Nephron (organoid): ENCODE measurements around the gene ADGRG6.

Experiments used
- H3K27ac Mint-ChIP-seq, 3 experiments: 2 replicates each; pipeline ENCODE4 v1.8.0; 2020; ENCODE audit warnings: mixed read lengths in 3 of 3, mild to moderate bottlenecking in 2 of 3, moderate library complexity in 1 of 3
- H3K27me3 Mint-ChIP-seq: 2 replicates; pipeline ENCODE4 v1.8.0; 2021; ENCODE audit warnings: low read depth, mild to moderate bottlenecking, moderate library complexity, mixed read lengths
- H3K36me3 Mint-ChIP-seq: 2 replicates; pipeline ENCODE4 v1.8.0; 2020; ENCODE audit warnings: low read depth, mixed read lengths
- H3K4me1 Mint-ChIP-seq: 2 replicates; pipeline ENCODE4 v1.8.0; 2020; ENCODE audit warnings: mixed read lengths
- H3K4me3 Mint-ChIP-seq, 3 experiments: 2 replicates each; pipeline ENCODE4 v1.8.0; 2020; ENCODE audit warnings: mild to moderate bottlenecking in 3 of 3, mixed read lengths in 3 of 3, moderate library complexity in 2 of 3
- H3K9me3 Mint-ChIP-seq: 2 replicates; pipeline ENCODE4 v1.8.0; 2020; ENCODE audit warnings: mixed read lengths
- TF ChIP-seq, protein P1 (sequence below), 3 experiments: fragments of 200-600 bp; sonication (generic); IDR thresholded peaks; one replicate each; pipeline ENCODE4 v1.5.0; 2021; ENCODE audit warnings: antibody characterized with exemption in 3 of 3; ENCODE audit not compliant: unreplicated experiment in 3 of 3

ADGRG6 gene

DNA sequence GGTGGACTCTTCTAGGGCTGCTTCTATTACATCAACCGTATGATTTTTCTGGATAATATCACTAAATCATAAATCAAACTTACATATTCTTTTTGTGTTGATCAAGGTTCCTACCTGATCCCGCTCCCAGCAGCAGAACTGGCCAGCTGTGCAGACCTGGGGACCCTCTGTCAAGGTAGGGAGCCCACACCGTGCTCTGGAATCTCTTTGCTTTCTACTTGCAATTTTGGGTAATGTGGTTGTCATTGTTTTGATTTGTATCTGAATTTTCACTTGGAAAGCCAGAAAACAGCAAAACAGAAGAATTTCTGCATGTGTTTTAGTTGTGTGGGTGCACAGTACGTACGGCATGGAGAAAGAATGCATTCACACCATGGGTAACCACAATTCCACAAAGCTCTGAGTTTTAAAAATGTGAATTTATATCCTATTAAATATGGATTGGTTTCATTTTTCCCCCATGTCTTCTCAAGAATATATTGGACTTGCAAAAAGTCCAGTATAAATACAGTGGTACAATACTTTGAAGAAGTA lies 80.1 kb downstream of the ADGRG6 start:
- no peaks in the 10 kb centered on the region for H3K36me3 Mint-ChIP-seq
- H3K4me3 Mint-ChIP-seq, result no peak overlapping the region
- H3K27me3 Mint-ChIP-seq, result no peaks in the 10 kb centered on the region
- H3K4me1 Mint-ChIP-seq, result peaks cover 37% of the 10 kb centered on the region
- TF ChIP-seq, protein P1, sequence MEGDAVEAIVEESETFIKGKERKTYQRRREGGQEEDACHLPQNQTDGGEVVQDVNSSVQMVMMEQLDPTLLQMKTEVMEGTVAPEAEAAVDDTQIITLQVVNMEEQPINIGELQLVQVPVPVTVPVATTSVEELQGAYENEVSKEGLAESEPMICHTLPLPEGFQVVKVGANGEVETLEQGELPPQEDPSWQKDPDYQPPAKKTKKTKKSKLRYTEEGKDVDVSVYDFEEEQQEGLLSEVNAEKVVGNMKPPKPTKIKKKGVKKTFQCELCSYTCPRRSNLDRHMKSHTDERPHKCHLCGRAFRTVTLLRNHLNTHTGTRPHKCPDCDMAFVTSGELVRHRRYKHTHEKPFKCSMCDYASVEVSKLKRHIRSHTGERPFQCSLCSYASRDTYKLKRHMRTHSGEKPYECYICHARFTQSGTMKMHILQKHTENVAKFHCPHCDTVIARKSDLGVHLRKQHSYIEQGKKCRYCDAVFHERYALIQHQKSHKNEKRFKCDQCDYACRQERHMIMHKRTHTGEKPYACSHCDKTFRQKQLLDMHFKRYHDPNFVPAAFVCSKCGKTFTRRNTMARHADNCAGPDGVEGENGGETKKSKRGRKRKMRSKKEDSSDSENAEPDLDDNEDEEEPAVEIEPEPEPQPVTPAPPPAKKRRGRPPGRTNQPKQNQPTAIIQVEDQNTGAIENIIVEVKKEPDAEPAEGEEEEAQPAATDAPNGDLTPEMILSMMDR (IDR thresholded peaks at IDR 0.05; ENCODE audit: unreplicated experiment in 3 of 3), result no peak
- no peaks in the 10 kb centered on the region for H3K9me3 Mint-ChIP-seq
- H3K27ac Mint-ChIP-seq, result peak overlapping the region in 1 of 3 experiments; percentile 39

DNA sequence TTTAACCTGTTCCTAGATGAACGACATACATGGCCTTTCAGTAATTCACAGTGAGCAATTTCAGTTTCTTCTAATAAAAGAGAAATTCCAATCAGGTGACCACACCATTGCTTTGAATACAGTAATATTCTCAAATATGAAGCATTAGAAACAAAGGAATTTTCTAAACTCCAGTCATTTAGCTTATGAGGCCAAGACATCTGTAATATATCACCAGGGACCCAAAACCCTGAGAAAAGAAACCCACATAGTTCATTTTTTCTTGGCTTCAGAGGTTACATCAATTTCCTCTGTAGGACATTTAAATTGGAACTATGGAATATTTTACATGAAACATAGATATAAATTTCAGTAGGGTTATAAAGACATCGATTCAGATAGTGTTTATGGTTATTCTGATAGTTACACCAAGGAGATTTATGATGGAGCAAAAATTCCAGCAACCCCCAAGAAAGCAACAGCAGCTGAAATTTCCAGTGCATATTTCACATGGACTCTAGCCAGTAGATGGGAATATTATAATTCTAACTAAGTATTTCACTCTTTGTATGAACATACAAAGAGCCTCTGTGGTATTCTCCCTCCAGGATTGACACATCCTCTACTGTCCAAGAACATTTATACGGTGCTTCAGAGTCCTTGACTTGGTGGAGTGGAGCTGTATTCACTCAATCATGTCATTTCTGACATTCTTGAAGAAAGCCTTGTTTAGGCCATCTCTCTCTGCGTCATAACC lies 82.9 kb downstream of the ADGRG6 start:
- no peaks in the 10 kb centered on the region for H3K9me3 Mint-ChIP-seq
- no peak overlapping the region for H3K4me3 Mint-ChIP-seq
- H3K27ac Mint-ChIP-seq, result peak overlapping the region; percentile 9 to 51 (median 40)
- TF ChIP-seq, protein P1 (IDR thresholded peaks at IDR 0.05; ENCODE audit: unreplicated experiment in 3 of 3), result no peak
- H3K4me1 Mint-ChIP-seq, result peaks cover 13% of the 10 kb centered on the region
- H3K36me3 Mint-ChIP-seq, result no peaks in the 10 kb centered on the region
- H3K27me3 Mint-ChIP-seq, result no peaks in the 10 kb centered on the region

GRCh38 chr6:142385352-142385751 lies 83.5 kb downstream of the ADGRG6 start:
- no peaks in the 10 kb centered on the region for H3K36me3 Mint-ChIP-seq
- H3K27me3 Mint-ChIP-seq, result no peaks in the 10 kb centered on the region
- H3K27ac Mint-ChIP-seq, result no peak overlapping the region
- H3K4me3 Mint-ChIP-seq, result no peak overlapping the region
- no peaks in the 10 kb centered on the region for H3K9me3 Mint-ChIP-seq
- TF ChIP-seq, protein P1 (IDR thresholded peaks at IDR 0.05; ENCODE audit: unreplicated experiment in 3 of 3), result no peak
- H3K4me1 Mint-ChIP-seq, result peaks cover 13% of the 10 kb centered on the region

- no peaks in the 10 kb centered on the region for H3K9me3 Mint-ChIP-seq
- no peaks in the 10 kb centered on the region for H3K36me3 Mint-ChIP-seq
- no peaks in the 10 kb centered on the region for H3K27me3 Mint-ChIP-seq
- H3K4me3 Mint-ChIP-seq, result no peak overlapping the region
- H3K27ac Mint-ChIP-seq, result no peak overlapping the region
- H3K4me1 Mint-ChIP-seq, result peaks cover 8% of the 10 kb centered on the region
- TF ChIP-seq, protein P1 (IDR thresholded peaks at IDR 0.05; ENCODE audit: unreplicated experiment in 3 of 3), result no peak
Measured at GRCh38 chr6:142386657-142387056, 84.8 kb downstream of the ADGRG6 start.

DNA sequence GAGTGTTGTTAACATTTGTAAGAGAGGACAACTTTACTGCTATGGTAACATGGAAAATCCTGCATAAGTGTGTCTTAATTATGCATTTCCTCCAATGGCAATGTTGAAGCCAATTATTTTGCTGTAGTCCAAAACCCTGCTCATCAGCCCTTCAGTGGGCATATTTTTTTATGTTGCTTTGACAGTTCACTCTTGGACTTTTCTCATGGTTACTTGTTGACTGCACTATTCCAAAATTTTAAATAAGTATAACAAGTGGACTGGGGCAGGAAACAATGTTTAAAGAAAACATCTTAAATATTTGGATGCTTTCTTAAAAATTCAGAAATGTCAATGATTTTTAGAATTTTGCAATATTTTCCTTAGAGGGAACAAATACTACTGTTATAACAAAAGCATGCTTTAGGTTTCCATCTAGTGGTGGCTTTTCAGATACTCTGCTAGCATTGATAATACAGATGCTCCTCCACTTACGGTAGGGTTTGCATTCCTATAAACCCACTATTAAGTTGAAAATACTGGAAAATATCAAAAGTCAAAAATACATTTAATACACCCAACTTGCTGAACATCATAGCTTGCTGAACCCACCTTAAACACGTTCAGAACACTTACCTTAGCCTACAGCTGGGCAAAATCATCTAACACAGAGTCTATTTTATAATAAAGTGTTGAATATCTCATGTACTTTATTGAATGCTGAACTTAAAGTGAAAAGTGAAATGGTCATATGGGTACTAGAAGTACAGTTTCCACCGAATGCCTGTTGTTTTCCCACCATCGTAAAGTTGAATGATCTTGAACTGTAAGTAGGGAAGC lies 86.4 kb downstream of the ADGRG6 start:
- TF ChIP-seq, protein P1 (IDR thresholded peaks at IDR 0.05; ENCODE audit: unreplicated experiment in 3 of 3), result peak; percentile 69 to 81 (median 70)
- Mint-ChIP-seq H3K27ac (peak overlapping the region in 2 of 3 experiments; percentile 21 to 49), H3K9me3 (no peaks in the 10 kb centered on the region), H3K4me3 (no peak overlapping the region), H3K36me3 (no peaks in the 10 kb centered on the region), H3K27me3 (no peaks in the 10 kb centered on the region), H3K4me1 (peaks cover 8% of the 10 kb centered on the region)
